Loucy (cell line): Measurements from ENCODE around the gene SYTL1.

Experiments used
- H2AFZ ChIP-seq: fragments of 200-600 bp; sonication (generic); 2 replicates; pipeline ENCODE4 v1.6.0; 2016; ENCODE audit warnings: antibody characterized with exemption, mild to moderate bottlenecking, low read length, moderate library complexity
- H3F3A ChIP-seq: fragments of 200-600 bp; 2 replicates; pipeline ENCODE4 v1.6.0; 2016; ENCODE audit warnings: antibody characterized with exemption, low read depth, mild to moderate bottlenecking
- H3K27me3 ChIP-seq: fragments of 200-600 bp; sonication (generic); 2 replicates; pipeline ENCODE4 v1.6.1; 2014; ENCODE audit warnings: low read length, mild to moderate bottlenecking; ENCODE audit not compliant: insufficient read depth, poor library complexity, severe bottlenecking
- H3K36me3 ChIP-seq: fragments of 200-600 bp; sonication (generic); 2 replicates; pipeline ENCODE4 v1.6.1; 2016; ENCODE audit warnings: low read length; ENCODE audit not compliant: insufficient read depth
- H3K4me1 ChIP-seq: fragments of 200-600 bp; sonication (generic); 2 replicates; pipeline ENCODE4 v1.5.1; 2014; ENCODE audit warnings: low read length, mild to moderate bottlenecking; ENCODE audit not compliant: insufficient read depth, poor library complexity, severe bottlenecking
- H3K4me2 ChIP-seq: fragments of 200-600 bp; sonication (generic); 2 replicates; pipeline ENCODE4 v1.6.0; 2014; ENCODE audit warnings: antibody characterized with exemption, low read length, low read depth, mild to moderate bottlenecking; ENCODE audit not compliant: poor library complexity, severe bottlenecking
- H3K4me3 ChIP-seq: fragments of 200-600 bp; sonication (generic); 2 replicates; pipeline ENCODE4 v1.5.1; 2014; ENCODE audit warnings: low read length, mild to moderate bottlenecking, mixed read lengths; ENCODE audit not compliant: poor library complexity, severe bottlenecking
- H3K79me2 ChIP-seq: fragments of 200-600 bp; sonication (generic); 2 replicates; pipeline ENCODE4 v1.6.1; 2014; ENCODE audit warnings: low read length; ENCODE audit not compliant: insufficient read depth
- H3K9ac ChIP-seq: fragments of 200-600 bp; sonication (generic); 2 replicates; pipeline ENCODE4 v1.6.0; 2014; ENCODE audit warnings: mild to moderate bottlenecking, low read depth, low read length, moderate library complexity; ENCODE audit not compliant: poor library complexity, severe bottlenecking
- H3K9me2 ChIP-seq: fragments of 200-600 bp; sonication (generic); replicated peaks from 2 replicates; pipeline ENCODE4 v1.6.1; 2016; ENCODE audit warnings: low read depth, low read length, mixed read lengths
- H3K9me3 ChIP-seq: fragments of 200-600 bp; sonication (generic); 2 replicates; pipeline ENCODE4 v1.6.1; 2014; ENCODE audit warnings: mild to moderate bottlenecking, antibody characterized with exemption, low read length, low read depth; ENCODE audit not compliant: insufficient read depth
- H4K20me1 ChIP-seq: fragments of 200-600 bp; sonication (generic); 2 replicates; pipeline ENCODE4 v1.6.0; 2014; ENCODE audit warnings: antibody characterized with exemption, low read length, mild to moderate bottlenecking; ENCODE audit not compliant: insufficient read depth, poor library complexity, severe bottlenecking
- EZH2phosphoT487 ChIP-seq: fragments of 200-600 bp; IDR thresholded peaks from 2 replicates; pipeline ENCODE4 v1.6.1; 2018; ENCODE audit warnings: antibody characterized with exemption, mild to moderate bottlenecking, moderate library complexity, borderline replicate concordance
- TF ChIP-seq, protein P1 (sequence below): fragments of 200-600 bp; sonication (generic); conservative IDR thresholded peaks from 2 replicates; pipeline ENCODE4 v1.5.1; 2014; ENCODE audit warnings: mild to moderate bottlenecking, antibody characterized with exemption, low read length

The SYTL1 gene

DNA sequence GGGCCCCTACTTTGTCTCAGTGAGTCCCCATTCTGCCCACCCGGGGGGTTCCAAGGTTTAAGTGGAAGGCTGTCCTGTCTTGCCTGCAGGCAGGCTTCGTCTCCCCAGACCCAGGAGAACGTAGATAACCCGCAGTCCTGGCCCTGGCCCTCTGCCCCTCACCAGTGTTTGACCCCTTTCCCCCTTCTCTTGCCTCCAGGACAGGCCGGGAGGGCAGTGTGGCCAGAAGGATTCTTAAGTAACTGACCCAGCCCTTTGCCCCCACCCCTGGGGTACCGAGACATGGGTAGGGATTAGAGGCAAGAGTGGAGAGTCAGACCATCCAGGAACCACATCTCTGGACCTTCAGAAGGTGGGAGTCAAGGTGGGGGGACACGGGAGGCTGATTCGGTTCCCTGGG is 11.0 kb upstream of the SYTL1 start:
- H3K36me3 ChIP-seq, result peaks cover 44% of the 10 kb centered on the region; the same call in 1 of the 2 replicates
- H3K79me2 ChIP-seq, result peaks cover 47% of the 10 kb centered on the region
- H3F3A ChIP-seq, result no peaks in the 10 kb centered on the region
- no peak for TF ChIP-seq EZH2phosphoT487
- TF ChIP-seq, protein P1, sequence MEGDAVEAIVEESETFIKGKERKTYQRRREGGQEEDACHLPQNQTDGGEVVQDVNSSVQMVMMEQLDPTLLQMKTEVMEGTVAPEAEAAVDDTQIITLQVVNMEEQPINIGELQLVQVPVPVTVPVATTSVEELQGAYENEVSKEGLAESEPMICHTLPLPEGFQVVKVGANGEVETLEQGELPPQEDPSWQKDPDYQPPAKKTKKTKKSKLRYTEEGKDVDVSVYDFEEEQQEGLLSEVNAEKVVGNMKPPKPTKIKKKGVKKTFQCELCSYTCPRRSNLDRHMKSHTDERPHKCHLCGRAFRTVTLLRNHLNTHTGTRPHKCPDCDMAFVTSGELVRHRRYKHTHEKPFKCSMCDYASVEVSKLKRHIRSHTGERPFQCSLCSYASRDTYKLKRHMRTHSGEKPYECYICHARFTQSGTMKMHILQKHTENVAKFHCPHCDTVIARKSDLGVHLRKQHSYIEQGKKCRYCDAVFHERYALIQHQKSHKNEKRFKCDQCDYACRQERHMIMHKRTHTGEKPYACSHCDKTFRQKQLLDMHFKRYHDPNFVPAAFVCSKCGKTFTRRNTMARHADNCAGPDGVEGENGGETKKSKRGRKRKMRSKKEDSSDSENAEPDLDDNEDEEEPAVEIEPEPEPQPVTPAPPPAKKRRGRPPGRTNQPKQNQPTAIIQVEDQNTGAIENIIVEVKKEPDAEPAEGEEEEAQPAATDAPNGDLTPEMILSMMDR, result no peak
- no peak overlapping the region for H3K4me3 ChIP-seq
- H3K4me2 ChIP-seq, result no peak overlapping the region
- H3K9me2 ChIP-seq, result no peaks in the 10 kb centered on the region
- no peak overlapping the region for H3K9ac ChIP-seq
- H3K4me1 ChIP-seq, result peaks cover 22% of the 10 kb centered on the region
- no peaks in the 10 kb centered on the region for H3K9me3 ChIP-seq
- peaks cover 9% of the 10 kb centered on the region for H4K20me1 ChIP-seq
- no peak overlapping the region for H2AFZ ChIP-seq
- H3K27me3 ChIP-seq, result no peaks in the 10 kb centered on the region

DNA sequence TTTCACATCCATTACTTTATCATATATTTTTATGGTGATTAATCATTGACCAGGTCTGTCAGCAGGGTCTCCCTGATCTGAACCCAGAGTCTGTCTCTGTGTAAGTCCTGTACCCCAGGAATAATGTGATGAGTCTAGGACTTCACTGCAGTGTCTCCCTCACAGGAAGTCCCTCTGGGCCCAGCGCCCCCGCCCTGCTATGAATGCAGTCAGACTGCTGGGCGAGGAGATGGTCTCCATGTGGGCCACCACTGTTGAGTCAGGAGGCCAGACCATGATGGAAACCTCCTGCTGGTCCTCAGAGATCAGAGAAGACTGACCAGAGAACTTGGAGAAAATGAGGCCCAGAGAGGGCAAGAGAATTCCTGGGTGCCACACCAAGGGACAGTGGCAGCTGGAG is 10.4 kb upstream of the SYTL1 start:
- Histone ChIP-seq H3K9me3 (no peaks in the 10 kb centered on the region), H3K9me2 (no peaks in the 10 kb centered on the region), H4K20me1 (peaks cover 9% of the 10 kb centered on the region), H3K9ac (no peak overlapping the region), H3K79me2 (peaks cover 40% of the 10 kb centered on the region), H3K4me3 (no peak overlapping the region), H3K27me3 (no peaks in the 10 kb centered on the region), H3F3A (no peaks in the 10 kb centered on the region), H3K36me3 (peaks cover 51% of the 10 kb centered on the region; the same call in 1 of the 2 replicates), H3K4me1 (peaks cover 22% of the 10 kb centered on the region), H3K4me2 (no peak overlapping the region), H2AFZ (no peak overlapping the region)
- TF ChIP-seq, protein P1, result no peak
- no peak for TF ChIP-seq EZH2phosphoT487

- Histone ChIP-seq H3K4me3 (no peak overlapping the region), H3K79me2 (peaks cover 35% of the 10 kb centered on the region), H3K9me3 (no peaks in the 10 kb centered on the region), H4K20me1 (peaks cover 9% of the 10 kb centered on the region), H2AFZ (no peak overlapping the region), H3F3A (no peaks in the 10 kb centered on the region), H3K4me1 (peaks cover 18% of the 10 kb centered on the region), H3K9ac (no peak overlapping the region), H3K36me3 (peaks cover 54% of the 10 kb centered on the region; the same call in 1 of the 2 replicates), H3K4me2 (no peak overlapping the region), H3K27me3 (no peaks in the 10 kb centered on the region), H3K9me2 (no peaks in the 10 kb centered on the region)
- no peak for TF ChIP-seq EZH2phosphoT487
- TF ChIP-seq, protein P1, result no peak
These were observed 9.9 kb upstream of the SYTL1 start for GRCh38 chr1:27331922-27332321.
